HS-27A (cell line): Measurements from ENCODE around the gene DENND4A.

Source experiments
- DNase-seq: peaks from one replicate; pipeline ENCODE4 v3.0.0-alpha.2; 2012; ENCODE audit warnings: low read depth, missing footprints

The DENND4A gene

DNA sequence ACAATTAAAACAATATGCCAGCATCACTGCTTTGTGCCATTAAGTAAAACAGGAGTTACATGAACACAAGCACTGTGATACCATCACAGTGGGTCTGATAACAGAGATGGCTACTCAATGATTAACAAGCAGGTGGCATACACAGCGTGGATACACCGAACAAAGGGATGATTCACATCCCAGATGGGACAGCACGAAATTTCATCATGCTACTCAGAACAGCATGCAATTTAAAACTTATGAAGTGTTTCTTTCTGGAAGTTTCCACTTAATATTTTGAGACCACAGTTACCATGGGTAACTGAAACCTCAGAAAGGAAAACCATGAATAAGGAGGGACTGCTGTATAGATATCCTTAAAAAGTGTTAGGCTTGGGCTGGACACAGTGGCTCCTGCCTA is 125.8 kb downstream of the DENND4A start:
- DNase-seq = no peak

DNA sequence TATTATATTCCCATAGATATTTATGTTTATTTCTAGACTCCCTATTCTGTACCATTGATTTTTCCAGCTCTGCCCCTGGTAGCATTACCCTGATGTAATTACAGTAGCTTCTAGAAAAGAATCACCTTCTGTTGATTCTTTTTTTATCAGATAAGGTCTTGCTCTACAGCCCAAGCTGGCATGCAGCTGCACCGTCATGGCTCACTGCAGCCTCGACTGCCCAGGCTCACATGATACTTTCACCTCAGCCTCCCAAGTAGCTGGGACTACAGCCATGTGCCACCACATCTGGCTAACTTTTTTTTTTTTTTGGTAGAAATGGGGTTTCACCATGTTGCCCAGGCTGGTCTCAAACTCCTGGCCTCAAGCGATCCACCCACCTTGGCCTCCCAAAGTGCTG is 128.6 kb downstream of the DENND4A start:
- DNase-seq = no peak

DNA sequence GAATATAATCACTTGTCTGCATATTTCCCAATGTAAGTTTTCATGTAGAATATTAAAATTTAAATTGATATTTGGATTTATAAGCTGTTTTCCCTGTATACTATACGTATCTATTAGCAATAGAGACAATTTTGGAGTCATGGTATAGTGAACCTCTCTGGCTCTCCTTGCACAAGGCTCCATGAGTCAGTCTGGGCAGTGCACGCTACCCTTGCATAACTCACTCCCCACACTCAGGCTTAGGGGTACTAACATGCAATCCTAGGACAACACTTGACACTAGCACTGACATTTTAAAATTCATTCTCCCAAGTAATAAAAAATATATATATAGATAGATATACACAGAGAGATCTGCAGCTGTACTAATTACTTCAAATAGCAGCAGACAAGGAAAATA is 131.2 kb downstream of the DENND4A start:
- DNase-seq = no peak

DNA sequence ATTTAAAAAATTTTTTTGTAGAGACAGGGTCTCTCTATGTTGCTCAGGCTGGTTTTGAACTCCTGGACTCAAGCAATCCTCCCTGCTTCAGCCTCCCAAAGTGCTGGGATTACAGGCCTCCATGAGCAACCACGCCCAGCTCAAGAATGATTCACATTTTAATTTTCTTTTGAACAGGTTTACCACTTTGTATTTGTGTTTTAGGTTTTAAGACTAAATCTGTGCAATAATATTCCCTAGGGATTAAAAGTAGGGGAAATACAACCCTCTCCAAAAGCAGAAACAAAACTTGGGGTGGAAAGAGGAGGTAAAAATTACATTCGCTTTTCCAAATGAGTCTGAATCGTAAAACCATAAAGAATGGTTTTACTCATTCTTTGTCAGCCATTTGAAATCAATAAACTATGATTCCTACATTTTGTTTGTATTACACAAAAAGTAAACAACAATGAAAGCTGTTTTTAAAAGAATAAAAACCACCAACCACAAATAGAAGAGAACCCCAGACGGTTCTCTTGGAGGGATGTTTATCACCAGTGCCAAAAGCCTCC is 132.5 kb downstream of the DENND4A start:
- DNase-seq = no peak

DNA sequence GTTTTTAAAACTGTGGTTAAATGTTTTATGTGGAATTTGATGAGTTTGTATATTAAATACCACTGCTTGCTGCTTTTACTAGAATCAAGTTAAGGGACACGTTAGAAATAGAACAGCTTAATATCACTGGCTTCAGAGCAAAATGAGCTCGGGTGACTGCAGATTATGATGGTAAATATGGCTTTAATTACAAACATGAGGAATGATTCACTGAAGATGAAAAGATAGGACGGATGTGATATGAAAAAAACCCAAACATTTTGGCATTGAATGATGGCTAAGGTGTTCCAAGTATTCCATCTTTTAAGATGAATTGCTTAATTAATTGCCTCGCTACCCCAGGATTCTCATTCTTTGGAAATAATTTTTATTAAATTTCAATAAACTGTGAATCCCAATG is 136.6 kb downstream of the DENND4A start:
- no peak for DNase-seq

DNA sequence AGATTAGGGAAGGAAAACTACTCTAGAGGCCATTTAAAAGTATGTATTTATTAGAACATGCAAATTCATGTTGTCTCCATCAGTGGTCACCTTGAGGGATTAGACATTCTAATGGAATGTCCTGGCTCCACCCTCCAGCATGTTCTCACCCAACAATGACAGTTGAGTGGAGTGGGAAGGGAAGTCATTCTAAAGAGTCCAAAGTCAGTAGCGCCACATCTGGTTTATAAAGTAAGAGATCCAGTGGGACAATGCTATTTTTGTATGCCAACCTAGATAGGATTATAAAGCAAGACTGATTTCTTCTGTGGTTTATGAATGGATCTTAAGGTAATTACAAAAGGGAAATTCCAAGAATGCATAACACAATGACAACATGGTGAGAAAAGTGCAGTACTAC is 137.1 kb downstream of the DENND4A start:
- DNase-seq = peak; percentile 39

DNA sequence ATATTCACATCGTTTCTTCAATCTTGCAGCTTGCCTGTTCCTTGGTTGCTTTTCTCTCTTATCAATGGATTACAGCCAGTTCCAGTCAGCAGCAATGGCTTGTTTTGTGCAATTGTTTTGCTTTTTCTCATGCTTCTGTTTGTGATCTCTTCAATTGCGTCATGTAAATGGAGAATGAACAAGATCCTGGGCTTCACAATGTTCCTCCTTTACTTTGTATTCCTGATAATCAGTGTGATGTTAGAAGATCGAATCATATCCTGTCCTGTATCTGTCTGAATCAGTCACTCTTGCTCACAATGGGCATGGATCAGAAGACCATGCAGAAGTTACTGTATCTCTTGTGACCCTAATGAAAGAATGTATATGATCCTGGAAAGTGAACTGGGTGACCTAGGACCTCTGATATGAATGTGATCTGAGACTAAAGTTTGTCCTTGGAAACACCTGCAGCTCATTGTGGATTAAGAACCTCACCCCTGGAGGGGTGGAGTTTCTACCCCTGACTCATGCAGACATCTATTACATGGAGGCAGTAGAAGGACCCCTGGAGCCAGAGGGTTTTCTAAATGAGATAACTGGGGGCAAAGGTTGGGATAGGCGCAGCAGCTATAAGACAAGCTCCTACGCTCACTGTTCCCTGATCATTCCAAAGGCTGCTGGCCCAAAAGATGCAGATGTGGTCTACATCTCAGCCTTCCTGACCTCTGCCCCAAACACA is 138.1 kb downstream of the DENND4A start:
- peak; percentile 4 for DNase-seq

DNA sequence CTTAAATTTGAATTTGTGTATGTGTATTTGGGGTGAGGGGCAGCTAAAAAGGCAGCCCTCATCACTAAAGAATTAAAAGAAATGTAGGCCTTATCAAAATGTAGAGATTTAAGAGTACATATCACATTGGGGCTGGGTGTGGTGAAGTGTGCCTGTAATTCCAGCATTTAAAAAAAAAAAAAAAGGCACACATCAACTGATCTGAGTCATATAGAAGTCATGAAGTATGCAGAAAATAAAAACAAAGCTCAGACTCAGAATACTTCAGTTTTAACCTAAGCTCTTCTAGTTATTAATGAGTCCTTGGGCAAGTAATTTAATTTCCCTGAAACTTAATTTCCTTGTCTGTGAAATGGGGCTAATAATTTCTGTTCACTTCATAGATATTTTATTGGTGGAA is 138.8 kb downstream of the DENND4A start:
- DNase-seq = peak; percentile 40

DNA sequence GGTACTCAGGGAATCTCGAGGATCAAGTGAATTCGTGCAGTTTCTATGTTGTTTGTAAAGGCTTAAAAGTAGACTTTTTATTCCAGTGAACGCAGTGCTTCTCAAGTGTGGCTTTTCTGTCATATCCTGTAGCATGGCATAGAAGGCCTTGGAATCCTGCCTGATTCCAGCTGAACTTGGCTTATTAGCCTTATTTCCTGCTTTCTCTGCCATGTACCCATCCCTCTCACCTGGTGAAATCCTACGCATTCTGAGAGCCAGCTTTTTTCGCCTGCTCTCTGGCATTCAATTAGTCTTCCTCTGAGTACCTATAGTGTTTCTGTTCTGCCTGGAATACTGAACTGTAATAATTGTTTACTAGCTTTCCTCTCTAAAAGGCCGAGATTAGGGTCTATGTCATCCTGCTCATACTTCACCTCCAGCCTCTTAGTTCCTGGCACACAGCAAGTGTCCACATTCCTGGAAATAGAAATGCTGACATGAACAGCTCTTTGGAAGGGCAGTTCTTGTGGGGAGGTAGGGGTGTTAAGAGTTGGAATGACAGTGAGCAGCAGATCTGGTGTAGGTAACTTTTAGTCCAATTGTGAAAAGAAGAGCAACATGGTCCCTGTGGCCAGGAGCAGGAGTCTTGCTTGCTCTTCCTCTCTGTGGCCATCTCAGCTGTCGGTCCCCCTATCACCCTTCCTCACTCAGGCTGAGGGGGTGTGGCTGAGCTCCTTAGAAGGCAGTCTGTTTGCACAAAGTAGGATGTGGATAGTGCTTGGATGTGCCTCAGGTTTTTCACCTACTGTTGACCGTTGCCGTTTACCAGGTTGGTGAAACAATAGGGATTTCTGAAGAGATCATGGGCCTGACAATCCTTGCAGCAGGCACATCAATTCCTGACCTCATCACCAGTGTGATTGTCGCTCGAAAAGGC is 140.0 kb downstream of the DENND4A start:
- DNase-seq = no peak

DNA sequence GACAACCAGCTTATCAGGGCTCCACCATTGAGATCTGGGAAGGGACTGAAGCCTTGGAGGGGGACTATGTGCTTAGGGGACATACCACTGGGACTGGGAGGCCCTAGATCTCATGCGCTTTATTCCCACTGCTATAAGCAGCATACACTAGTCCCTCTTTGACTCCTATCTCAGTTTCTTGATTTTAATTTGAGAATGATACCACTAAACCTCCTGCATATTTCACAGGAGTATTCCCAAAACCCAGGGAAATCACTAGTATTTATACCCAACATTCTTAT is 141.1 kb downstream of the DENND4A start:
- DNase-seq = no peak

DNA sequence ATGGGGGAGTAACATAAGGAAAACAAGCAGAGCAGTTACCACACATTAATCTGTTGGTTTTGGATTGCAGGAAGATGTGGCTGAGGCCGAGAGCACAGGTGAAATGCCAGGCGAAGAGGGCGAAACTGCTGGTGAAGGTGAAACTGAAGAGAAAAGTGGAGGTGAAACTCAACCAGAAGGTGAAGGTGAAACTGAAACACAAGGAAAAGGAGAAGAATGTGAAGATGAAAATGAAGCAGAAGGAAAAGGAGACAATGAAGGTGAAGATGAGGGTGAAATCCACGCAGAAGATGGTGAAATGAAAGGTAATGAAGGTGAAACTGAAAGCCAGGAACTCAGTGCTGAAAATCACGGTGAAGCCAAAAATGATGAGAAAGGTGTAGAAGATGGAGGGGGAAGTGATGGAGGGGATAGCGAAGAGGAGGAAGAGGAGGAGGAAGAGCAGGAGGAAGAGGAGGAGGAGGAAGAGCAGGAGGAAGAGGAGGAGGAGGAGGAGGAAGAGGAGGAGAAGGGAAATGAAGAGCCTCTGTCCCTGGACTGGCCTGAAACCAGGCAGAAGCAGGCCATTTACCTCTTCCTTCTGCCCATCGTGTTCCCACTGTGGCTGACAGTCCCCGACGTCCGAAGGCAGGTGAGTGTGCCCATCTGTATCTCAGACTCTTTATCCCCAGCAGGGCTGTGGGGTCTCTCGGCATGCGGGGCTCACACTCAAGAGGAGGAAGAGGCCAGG is 141.6 kb downstream of the DENND4A start:
- DNase-seq = no peak

DNA sequence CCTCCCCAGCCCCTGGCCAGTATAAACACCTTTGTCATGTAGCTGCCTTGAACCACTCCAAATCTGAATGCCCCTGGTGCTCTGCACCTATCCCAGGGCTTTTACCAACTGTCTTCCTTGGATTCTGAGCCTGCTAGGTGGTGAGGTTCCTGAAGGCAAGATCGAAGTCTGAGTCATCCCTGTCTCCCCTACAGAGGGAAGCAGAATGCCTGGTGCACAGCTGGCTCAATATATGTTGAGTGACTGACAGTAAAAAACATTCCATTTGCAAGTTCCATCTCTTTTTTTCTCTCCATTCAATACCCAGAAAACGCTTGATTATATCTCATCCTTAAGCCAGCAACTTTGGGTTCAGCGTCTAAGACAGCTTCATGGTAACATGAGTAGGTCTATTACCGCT is 145.6 kb downstream of the DENND4A start:
- DNase-seq = peak; percentile 7

DNA sequence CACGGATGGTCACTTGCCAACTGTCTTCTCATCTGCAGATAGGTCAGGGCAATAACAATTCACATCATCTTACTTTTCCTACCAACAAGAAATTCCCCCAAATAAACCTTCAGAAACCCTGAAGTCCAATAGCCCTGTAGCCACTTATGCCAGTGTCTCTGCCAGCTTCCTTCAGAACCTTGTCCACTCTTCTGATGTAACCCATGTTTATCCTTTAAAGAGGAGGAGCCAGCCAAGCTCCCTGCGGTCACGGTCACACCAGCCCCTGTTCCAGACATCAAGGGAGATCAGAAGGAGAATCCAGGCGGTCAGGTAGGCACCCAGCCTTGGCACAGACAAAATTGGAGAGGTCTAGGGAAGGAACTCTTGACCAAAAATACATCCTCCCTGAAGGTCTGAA is 146.7 kb downstream of the DENND4A start:
- no peak for DNase-seq

DNA sequence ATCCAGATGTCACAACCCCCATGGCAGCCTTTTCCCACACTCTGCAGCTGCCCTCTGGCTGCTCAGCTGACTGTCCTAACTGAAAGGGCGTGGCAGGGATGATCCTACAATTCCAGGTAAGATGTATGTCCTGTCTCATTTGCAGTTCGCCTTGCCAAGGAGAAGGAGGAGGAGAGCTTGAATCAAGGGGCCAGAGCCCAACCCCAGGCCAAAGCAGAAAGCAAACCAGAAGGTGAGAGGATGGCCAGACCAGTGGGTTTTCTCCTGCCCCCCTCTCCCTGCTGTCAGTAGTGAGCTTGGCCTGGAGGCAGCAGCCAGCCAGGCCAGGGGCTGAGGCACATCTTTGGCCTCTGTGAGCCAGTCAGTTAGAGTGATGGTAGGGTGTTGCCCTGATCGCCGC is 147.8 kb downstream of the DENND4A start:
- DNase-seq = no peak

DNA sequence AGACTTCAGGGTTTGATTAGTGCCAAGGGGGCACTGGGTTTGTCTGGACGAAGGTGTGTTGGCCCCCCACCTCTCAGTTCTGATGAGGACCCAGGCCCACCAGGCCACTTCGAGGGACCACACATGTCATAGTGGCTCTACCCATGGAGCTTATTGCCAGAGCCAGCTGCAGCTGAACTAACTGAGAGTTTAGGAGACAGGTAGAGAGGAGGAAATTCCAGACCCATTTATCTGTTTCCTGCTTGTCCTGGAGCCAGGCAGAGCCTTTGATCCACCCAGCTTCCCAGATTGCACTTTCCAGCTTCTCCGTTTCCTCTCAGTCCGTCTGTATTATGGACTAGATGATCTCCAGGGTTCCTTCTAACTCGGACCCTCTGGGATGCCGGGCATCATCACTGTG is 149.5 kb downstream of the DENND4A start:
- no peak for DNase-seq

DNA sequence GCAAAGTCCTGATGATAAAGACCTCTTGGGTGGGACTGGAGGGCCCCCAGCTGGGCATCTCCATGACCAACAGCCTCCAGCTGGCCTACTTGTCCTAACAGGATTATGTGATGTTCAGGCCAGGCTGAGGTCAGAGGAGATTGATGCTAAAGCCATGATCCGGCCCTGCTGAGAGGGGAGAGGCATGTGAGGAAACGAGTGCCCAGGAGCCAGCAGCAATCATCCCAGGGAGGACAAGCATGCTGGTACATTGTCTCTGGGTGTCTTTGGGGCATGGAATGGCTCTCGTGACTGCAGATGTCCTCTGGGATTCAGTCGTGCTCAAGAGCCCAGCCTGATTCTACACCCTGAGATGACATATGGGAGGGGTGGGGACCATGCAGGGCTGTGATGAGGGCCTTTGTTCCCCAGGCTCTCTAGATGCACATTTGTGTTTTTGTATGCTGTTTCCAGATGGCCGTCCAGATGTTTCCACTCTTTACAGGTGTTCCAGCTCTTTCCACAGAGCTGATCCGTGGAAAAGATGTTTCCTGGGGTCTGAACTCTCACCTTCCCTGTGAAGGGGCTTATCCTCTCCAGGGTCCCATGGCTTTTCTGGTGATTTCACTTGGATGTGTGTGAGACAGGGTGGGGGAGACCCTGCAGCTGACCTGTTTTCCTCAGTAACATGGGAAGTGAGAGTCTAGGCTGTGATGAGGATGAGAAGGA is 150.2 kb downstream of the DENND4A start:
- no peak for DNase-seq

DNA sequence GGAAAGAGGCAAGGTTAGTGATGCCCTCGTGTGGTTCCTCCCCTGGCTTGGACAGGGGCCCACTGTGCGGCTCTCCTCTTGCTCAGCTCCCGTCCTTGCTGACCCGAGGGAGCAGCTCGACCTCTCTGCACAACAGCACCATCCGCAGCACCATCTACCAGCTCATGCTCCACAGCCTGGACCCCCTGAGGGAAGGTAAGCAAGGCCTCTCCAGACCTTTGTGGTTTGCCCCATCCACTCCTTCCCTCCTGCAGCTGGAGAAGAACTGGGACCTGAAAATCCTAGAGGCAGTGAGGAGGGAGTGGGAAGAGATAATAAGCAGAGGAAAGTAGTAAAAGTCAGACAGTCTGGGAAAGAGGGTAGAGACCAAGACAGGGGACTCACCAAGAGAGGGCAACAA is 152.6 kb downstream of the DENND4A start:
- no peak for DNase-seq

DNA sequence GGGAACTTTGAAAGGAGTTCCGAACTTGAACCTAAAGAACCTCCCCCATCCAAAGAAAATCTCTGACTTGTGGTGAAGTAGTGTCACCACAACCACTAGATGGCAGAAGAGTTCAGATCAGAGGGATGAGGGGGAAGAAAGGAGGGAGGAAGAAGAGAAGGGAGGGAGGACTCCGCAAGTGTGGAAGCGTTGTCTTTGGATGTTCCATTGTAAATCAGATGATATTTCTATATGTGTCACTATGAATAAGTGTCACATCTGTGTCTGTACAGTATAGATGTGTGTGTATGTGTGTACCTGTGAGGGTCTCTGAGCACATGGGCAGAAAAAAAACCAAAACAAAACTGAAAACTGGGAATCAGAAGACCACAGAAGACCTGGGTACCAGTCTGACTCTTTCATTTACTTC is 153.4 kb downstream of the DENND4A start:
- peak; percentile 67 for DNase-seq

DNA sequence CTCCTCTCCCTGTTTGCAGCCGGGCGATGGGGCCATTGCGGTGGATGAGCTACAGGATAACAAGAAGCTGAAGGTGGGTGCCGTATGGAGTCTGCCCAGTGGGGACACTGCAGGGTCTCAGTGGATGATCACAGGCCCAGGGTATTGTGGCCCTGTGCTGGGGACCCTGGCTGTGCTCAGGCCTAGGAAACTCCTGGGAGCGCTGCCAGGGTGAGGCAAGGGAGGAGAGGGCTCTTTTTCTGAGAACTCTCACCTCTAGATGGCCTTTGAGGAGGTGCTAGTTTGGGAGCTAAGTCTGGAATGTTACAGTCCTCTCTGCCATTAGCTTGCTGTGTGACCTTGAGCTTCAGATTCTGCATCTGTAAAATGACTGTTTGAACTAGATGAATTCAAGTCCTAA is 154.0 kb downstream of the DENND4A start:
- no peak for DNase-seq

DNA sequence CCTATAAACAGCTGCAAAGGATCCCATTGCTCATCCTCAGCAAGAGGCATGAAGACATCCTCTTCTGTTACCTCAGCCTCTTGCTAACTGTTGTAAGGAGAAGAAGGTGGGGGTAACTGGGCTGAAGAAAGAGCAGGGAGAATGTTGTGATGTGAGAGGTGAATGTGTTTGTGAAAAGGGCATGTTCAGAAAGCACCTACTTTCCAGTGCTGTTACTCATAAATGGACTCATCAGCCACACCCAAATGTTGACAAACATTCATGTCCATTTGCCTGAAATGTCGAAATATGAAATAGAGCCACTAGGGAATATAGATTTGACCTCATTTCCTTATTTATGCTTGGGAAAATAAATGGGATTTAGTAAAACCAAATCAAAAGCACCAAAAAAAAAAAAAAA is 157.7 kb downstream of the DENND4A start:
- DNase-seq = no peak

DNA sequence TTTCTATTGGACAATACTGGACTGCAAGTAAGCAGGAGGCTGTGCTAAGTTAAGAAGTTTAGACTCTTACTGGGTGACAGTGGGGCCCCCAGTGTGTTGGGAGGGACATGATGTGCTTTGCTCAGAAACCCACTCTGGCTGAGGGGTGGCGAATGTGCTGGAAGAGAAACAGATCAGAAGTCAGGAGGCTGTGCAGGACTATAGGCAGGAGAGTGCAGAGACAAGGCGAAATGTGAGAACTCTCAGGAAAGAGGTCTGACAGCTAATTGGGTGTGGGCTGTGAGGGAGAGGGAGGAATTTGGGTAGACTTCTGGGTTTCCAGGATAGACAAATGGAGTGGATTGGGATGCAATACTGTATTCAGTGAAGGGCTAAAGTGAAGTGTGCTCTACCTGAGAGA is 158.3 kb downstream of the DENND4A start:
- no peak for DNase-seq

DNA sequence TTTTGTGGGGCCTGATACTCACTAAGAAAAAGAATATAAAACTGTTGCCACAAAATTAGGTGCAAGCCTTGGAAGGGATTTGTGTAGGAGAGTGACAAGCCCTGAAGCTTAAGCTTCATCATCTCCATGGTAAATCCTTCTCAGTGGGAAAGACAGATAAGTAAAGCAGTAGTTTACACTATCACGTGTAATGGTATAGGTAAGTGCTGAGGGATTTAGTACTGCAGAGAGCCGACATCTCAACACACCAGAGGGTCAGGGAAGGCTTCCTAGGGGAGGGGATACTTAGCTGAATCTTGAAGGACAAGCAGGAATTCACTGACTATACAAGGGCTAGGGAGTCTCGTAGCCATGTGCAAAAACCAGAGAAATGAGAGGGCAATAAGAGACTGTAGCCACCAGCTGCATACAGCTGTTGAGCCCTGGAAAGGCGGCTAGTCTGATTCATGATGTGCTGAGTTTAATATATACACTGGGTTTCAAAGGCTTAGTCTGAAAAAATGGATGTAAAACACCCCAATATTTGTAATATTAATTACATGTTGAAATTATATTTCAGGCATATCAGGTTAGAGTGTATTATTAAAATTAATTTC is 159.2 kb downstream of the DENND4A start:
- no peak for DNase-seq
